Fibroblast of gingiva (primary cell): Measurements from ENCODE around the gene SBF2.
A peak's percentile ranks its signal among the peaks of the same experiment; 100 is the strongest.
"Not testable (repeated sequence)": the region's sequence is repeated elsewhere in the genome, so short reads cannot be mapped to it uniquely, and the experiment has no call there.

ENCODE experiments used
- DNase-seq: peaks from one replicate; pipeline ENCODE4 v3.0.0-alpha.2; 2011; ENCODE audit warnings: low read depth

Gene SBF2

DNA sequence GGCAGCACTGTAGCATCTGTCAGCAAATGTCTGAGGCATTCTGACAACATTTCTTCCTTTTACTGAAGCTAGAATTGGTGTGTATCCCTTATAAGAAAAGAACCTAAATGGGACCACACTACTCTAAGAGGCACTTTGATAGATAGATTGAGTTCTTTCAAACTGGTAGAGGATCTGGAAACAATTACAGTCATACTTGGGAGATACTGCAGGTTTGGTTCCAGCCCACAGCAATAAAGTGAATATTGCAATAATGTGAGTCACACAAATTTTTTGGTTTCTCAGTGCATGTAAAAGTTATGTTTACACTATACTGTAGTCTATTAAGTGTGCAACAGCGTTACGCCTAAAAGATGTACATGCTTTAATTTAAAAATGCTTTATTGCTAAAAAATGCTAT, 96.9 kb downstream of the SBF2 start:
- peak; percentile 73 for DNase-seq

DNA sequence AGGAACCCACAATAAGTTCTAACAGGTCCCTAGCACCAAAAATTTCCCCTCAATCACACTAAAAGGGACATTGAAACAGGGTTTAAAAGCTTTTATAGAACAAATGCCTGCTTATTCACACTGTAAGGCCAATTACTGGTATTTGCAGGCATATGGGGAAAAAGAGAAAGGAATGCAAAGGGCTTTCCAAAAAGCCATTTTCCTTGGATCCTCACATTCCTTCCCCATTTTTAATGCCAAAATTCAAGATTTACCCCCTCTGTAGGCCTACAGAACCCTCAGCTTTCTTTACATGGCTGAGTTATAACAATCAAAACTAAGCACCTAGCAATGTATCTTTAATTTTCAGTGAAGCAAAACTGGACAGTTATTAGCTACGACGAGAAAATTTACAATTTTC, 102.0 kb downstream of the SBF2 start:
- no peak for DNase-seq

DNA sequence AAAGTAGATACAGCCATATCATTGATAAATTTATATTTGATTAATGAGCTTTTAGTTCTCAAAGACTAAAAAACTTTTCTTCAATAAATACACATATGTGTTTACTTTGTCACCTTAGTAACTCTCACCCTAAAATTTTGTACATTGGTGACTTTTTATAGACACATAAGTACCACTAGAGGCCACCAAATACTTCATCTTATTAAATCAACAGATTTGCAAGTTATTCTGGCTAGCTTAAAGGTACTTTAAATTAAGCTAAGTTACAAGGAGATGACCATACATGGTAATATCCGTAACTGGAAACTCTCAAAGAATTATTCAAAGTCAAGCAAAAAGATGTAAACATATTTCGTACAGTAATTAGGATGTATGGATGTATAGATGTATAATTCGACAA, 112.2 kb downstream of the SBF2 start:
- peak; percentile 53 for DNase-seq

- DNase-seq, result no peak
Observed at GRCh38 chr11:10164621-10165020, 129.4 kb downstream of the SBF2 start.

DNA sequence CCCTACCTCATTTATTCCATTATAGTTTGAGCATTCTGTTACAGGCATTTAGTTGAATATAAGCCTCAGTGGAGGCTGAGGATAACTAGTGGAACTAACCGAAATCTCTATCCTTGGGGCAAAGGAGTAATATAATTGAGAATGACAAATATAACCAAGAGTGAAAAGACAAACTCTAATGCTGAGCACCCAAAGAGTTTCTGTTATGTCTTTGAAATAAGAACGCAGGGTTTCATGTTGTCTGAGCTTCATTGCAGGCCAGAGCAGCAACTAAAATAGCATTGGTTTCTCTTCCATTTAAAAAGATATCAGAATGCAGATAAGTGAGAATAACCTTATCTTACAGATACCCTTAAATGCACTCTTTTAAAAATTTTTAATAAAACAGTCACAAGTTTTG, 131.8 kb downstream of the SBF2 start:
- no peak for DNase-seq

DNA sequence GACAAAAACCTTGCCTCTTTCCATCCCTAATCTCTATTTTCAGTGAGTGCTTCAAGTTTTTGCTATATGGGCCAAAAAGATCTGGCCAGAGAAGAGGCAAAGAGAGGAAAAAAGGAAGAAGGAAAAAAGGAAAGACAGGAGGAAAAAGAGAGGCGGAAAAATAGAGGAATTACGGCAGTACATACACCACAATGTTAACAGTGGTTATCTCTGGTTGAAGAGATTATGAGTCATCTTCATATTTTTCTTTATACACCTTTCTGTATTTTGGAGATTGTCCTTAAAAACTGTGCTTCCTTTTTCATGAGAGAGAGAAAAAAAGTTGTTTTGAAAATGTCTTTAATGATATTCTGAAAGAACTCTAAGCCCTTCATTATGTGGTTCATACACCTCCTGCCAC, 133.7 kb downstream of the SBF2 start:
- DNase-seq, result no peak

GRCh38 chr11:10158461-10158860, 135.6 kb downstream of the SBF2 start:
- DNase-seq, result peak; percentile 13

GRCh38 chr11:10155793-10156490, 138.1 kb downstream of the SBF2 start:
- no peak for DNase-seq

GRCh38 chr11:10150800-10151199, 143.2 kb downstream of the SBF2 start:
- DNase-seq, result no peak

DNA sequence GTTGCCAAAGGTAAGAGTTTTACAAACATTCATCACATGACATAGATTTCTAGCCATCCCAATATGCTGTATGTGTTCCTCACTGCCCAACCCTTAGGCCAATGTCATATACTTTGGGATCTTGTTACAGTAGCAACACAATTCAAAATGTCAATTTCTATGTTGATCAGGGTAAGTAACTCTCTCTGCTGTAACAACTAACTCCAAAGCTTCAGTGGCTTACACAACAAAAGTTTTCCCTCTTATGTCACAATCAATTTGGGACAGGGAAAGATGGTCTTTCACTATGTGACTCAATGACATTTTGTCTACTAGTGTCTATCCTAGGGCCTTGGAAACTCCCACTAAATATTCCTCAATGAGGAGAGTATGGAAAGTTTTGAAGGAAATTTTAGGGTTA, 144.5 kb downstream of the SBF2 start:
- no peak for DNase-seq

- DNase-seq, result no peak
Observed at GRCh38 chr11:10147195-10147594, 146.8 kb downstream of the SBF2 start.

DNA sequence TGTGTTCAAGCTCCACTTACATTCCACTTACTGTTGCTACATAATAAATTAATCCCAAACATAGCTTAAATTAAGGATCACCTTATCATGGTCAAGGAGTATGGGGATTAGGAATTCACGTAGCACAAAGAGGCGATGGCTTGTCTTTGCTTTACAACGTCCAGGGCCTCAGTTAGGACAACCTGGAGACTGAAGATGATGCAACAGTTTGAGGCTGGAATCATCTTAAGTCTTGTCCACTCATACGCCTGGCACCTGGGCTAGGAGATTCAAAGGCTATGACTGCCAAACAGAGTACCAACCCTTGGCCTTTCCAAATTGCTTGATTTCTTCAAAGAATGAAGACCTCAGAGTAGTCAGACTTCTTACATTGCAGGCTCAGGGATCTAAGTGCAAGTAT, 149.1 kb downstream of the SBF2 start:
- no peak for DNase-seq

GRCh38 chr11:10139656-10140055, 154.4 kb downstream of the SBF2 start:
- peak; percentile 79 for DNase-seq

DNA sequence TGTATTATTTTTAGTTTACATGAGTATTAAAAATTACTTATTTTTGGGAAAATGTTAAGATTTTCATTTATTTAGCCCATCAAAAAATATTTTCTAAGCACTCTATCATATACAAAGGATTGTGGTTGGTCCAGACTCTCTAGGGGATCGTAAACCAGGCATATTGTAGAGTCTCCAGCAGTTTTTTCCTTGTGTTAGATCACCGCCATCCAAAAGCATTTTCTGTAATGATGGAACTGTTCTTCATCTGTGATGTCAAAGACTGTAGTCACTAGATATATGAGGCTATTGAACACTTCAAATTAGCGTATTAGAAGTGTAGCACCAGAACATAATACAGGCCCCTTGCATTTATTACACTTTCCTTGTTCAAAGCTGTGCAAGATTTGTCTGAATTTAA, 154.9 kb downstream of the SBF2 start:
- DNase-seq, result no peak

GRCh38 chr11:10134975-10135481, 159.0 kb downstream of the SBF2 start:
- DNase-seq, result no peak

GRCh38 chr11:10134226-10134625, 159.8 kb downstream of the SBF2 start:
- DNase-seq, result not testable (repeated sequence)

GRCh38 chr11:10133251-10133650, 160.8 kb downstream of the SBF2 start:
- not testable (repeated sequence) for DNase-seq

- no peak for DNase-seq
Observed at GRCh38 chr11:10130875-10131274, 163.1 kb downstream of the SBF2 start.

- DNase-seq, result not testable (repeated sequence)
Observed at GRCh38 chr11:10129184-10129583, 164.8 kb downstream of the SBF2 start.

DNA sequence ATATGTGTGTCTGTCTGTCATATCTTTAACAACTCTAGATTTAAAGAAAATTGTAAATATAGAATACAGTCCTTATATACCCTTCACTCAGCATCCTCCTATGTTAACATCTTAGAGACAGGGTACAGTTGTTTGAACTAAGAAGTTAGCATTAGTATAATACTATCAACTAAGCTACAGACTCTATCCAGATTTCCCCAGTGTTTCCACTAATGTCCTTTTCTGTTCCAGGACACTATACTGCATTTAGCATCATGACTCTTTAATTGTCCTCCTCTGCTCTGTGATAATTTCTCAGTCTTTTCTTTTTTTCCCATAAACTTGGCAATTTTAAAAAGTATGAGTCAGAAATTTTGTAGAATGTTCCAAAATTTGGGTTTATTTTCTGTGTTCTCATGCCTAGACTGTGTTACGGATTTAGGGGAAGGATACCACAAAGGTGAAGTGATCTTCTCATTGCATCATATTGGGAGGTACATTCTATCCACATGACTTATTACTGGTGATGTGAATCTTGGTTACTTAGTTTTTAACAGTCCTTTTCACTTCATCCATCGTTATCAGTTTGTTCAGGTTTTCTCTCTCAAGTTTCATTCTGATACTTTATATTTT, 168.4 kb downstream of the SBF2 start:
- peak; percentile 41 for DNase-seq

DNA sequence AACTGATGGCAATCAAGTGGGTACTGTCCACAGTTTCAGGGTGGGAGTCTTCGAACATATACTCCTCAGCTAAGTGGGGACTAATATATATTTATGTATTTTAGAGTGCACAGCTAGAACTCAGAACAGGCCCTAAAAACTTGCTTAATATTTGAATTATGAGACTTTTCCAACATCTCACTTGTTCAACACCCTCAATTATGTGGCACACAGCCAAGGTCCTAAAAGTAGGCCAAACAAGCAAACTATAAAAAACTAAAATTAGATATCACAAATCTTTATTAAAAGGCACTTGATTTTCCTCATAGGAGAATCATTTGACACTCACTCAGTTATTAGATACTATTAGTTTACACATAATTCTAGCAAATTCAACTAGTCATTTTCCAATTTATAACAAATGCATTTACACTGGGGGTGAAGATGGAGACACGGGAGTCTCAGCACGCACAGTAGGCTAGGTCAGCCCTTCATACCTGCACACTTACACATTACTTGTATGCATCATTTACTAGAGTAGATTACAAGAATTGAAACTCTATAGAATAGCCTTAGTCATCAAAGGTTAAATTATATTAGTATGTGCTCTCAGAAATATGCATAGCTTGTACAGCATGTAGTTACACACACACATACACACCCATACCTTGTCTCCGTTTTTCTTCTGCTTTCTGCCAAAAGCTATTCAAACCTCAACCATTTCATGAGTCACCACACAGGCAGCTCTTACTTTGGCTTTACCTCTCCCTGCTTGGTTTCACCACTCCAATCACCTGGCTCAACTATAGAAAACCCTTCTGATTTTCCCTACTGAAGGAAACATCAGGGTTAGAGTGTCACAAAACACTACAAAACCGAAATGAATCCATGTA, 171.5 kb downstream of the SBF2 start:
- no peak for DNase-seq

DNA sequence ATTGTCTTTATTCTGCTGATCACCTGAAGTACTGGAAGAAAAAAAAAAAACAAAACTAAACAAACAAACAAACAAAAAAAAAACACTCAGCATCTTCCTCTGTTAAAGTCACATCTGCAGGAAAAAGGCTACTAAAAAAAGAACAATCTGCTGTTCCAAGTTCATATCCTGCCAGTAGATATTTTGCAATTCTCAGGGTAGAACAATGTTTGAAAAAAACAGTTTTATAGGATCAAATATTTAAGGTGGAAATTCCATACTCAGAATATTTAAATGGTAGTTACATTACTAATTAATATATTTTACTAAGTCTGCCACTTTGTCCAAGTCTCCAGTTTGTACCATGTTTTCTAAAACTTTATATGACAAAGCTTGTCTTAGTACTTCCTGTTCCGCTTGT, 175.2 kb downstream of the SBF2 start:
- peak; percentile 41 for DNase-seq
